GM10266 (cell line): ENCODE results near the gene VIPR2.

Source experiments
- DNase-seq: peaks from one replicate; pipeline ENCODE4 v3.0.0; 2012; ENCODE audit errors: extremely low spot score
- CTCF ChIP-seq: IDR thresholded peaks from 2 replicates; pipeline ENCODE4 v1.5.1; 2012; ENCODE audit warnings: mild to moderate bottlenecking, low read depth; ENCODE audit not compliant: control insufficient read depth, insufficient read depth; ENCODE audit errors: missing control alignments

VIPR2 gene

GRCh38 chr7:159117366-159118196, 27.1 kb downstream of the VIPR2 start:
- TF ChIP-seq CTCF: no peak
- DNase-seq: no peak

- DNase-seq: no peak
- TF ChIP-seq CTCF: no peak
Measured at GRCh38 chr7:159116581-159117339, 27.9 kb downstream of the VIPR2 start.

GRCh38 chr7:159115601-159116501, 28.8 kb downstream of the VIPR2 start:
- DNase-seq: no peak
- no peak for TF ChIP-seq CTCF

GRCh38 chr7:159114981-159115380, 29.7 kb downstream of the VIPR2 start:
- DNase-seq: no peak
- no peak for TF ChIP-seq CTCF

GRCh38 chr7:159114096-159114495, 30.6 kb downstream of the VIPR2 start:
- no peak for TF ChIP-seq CTCF

GRCh38 chr7:159113056-159113455, 31.6 kb downstream of the VIPR2 start:
- no peak for DNase-seq
- no peak for TF ChIP-seq CTCF

More at GRCh38 chr7:159114096-159114495, 30.6 kb downstream of the VIPR2 start:
- DNase-seq: no peak
